K562 treated with DMSO at 1 percent for 48 hours (cell line): ENCODE results near the gene FAM222A. TPM values are rescaled to one million over a fixed set of nuclear protein-coding genes. Genes with fewer than 3 reads are reported as not detected.

Experiments used
- total RNA-seq: library from RNA; unstranded; fragments of 300-600 nt; gene quantifications from 2 replicates; pipeline ENCODE4 v1.2.3, GENCODE V29; 2022; ENCODE audit warnings: low replicate concordance; ENCODE audit errors: extremely low read depth

The FAM222A gene
- total RNA-seq: not detected in 2 replicates

DNA sequence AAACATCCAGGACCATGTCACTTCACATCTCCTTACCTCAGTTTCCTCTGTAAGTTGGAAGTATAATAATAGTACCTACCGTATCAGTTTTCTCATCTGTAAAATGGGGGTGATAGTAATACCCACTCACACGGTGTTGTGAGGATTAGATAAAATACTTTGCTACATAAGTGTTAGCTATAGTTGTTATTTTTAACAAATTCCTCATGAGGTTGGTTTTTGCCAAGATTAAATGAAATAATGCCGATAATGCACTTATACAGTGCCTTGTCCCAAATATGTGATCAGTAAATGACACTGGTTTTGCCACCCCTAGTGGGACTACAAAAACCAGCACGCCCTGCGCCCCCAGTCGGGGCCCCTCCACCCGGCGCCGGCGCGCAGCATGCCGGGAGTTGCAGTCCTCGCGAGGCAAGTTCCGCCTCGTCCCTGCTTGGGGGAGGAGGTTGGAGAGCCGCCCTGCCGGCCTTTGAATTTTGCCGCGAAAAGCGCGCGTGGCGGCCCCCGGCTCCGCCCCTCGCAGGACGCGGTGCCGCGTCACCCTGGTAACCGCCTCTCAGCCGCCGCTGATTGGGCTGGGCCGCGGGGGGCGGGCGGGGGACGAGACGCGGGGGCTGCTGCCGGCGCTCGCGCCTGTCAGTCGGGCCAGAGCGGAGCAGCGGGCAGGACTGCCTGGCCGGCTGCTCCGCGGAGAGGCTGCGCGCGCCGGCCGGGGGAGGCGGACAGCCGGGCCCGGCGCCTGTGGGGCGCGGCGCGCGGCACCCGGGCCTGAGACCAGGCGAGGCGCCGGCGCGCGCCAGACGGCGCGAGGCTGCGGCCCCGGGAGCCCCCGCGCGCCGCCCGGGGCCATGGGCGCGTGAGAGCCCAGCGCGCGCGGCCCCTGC lies at the start of gene FAM222A:
Gene FAM222A, plus strand, starts transcription at position 639 of the 884 bp plus-strand sequence. CDS start 30,322 bp downstream, outside the sequence.

Other genes starting within 250 kb of the FAM222A start
- gene KCTD10, start 236.5 kb upstream of the FAM222A start, total RNA-seq: not detected in 2 replicates
- not detected in 2 replicates for gene UBE3B, start 236.2 kb upstream of the FAM222A start, total RNA-seq
- gene MMAB, start 140.3 kb upstream of the FAM222A start, total RNA-seq: not detected in 2 replicates
- gene MVK, start 140.0 kb upstream of the FAM222A start, total RNA-seq: not detected in 2 replicates
- gene TRPV4, start 119.6 kb downstream of the FAM222A start, total RNA-seq: not detected in 2 replicates
- not detected in 2 replicates for gene GLTP, start 166.7 kb downstream of the FAM222A start, total RNA-seq
- not detected in 2 replicates for gene TCHP, start 186.4 kb downstream of the FAM222A start, total RNA-seq